Fibroblast of skin of left biceps (primary cell): ENCODE results near the gene CALN1.
"Not testable (repeated sequence)": the region's sequence is repeated elsewhere in the genome, so short reads cannot be mapped to it uniquely, and the experiment has no call there.

Experiments used
- DNase-seq, 2 experiments: peaks; one replicate each; pipeline ENCODE4 v3.0.0-alpha.2; 2013; ENCODE audit warnings: low read depth in 2 of 2

CALN1 gene

GRCh38 chr7:72408966-72409637 lies 3.0 kb downstream of the CALN1 start:
- no peak for DNase-seq

- DNase-seq, result no peak
Observed at GRCh38 chr7:72406820-72407403, 5.2 kb downstream of the CALN1 start.

- no peak for DNase-seq
Observed at GRCh38 chr7:72405871-72406270, 6.3 kb downstream of the CALN1 start.

GRCh38 chr7:72405418-72405817 lies 6.7 kb downstream of the CALN1 start:
- DNase-seq, result no peak

GRCh38 chr7:72404743-72405142 lies 7.4 kb downstream of the CALN1 start:
- DNase-seq, result no peak

GRCh38 chr7:72403458-72404076 lies 8.6 kb downstream of the CALN1 start:
- no peak for DNase-seq

- no peak for DNase-seq
Observed at GRCh38 chr7:72394016-72394415, 18.1 kb downstream of the CALN1 start.

- DNase-seq, result no peak
Observed at GRCh38 chr7:72391821-72392377, 20.2 kb downstream of the CALN1 start.

GRCh38 chr7:72386118-72386517 lies 26.0 kb downstream of the CALN1 start:
- DNase-seq, result no peak

- DNase-seq, result no peak
Observed at GRCh38 chr7:72362246-72362645, 49.9 kb downstream of the CALN1 start.

GRCh38 chr7:72345208-72345727 lies 66.9 kb downstream of the CALN1 start:
- no peak for DNase-seq

- no peak for DNase-seq
Observed at GRCh38 chr7:72343991-72344390, 68.1 kb downstream of the CALN1 start.

GRCh38 chr7:72343354-72343753 lies 68.8 kb downstream of the CALN1 start:
- not testable (repeated sequence) for DNase-seq

GRCh38 chr7:72337390-72338167 lies 74.6 kb downstream of the CALN1 start:
- DNase-seq, result no peak

- DNase-seq, result no peak
Observed at GRCh38 chr7:72336632-72337389, 75.3 kb downstream of the CALN1 start.

GRCh38 chr7:72336382-72336631 lies 75.8 kb downstream of the CALN1 start:
- DNase-seq, result no peak

GRCh38 chr7:72335561-72336381 lies 76.4 kb downstream of the CALN1 start:
- no peak for DNase-seq

GRCh38 chr7:72334698-72335097 lies 77.4 kb downstream of the CALN1 start:
- DNase-seq, result no peak

GRCh38 chr7:72334066-72334465 lies 78.1 kb downstream of the CALN1 start:
- no peak for DNase-seq

GRCh38 chr7:72326811-72327210 lies 85.3 kb downstream of the CALN1 start:
- no peak for DNase-seq

- no peak for DNase-seq
Observed at GRCh38 chr7:72326365-72326764, 85.8 kb downstream of the CALN1 start.
